ENCODE data around the gene TSEN15. TPM values are rescaled to one million over a fixed set of nuclear protein-coding genes. Genes with fewer than 3 reads are reported as not detected.

The TSEN15 gene
- total RNA-seq, 1 experiment from 2014 or later: 71.4 TPM

GRCh38 chr1:184005506-184005905 lies 46.0 kb upstream of the TSEN15 start:
- Mint-ChIP-seq H3K4me3 (ENCODE audit: unreplicated experiment) (no peak overlapping the region), H3K9me3 (ENCODE audit: unreplicated experiment) (no peaks in the 10 kb centered on the region), H3K4me1 (ENCODE audit: low read depth, unreplicated experiment) (peaks cover 8% of the 10 kb centered on the region), H3K27me3 (ENCODE audit: insufficient read depth, unreplicated experiment) (no peaks in the 10 kb centered on the region), H3K36me3 (ENCODE audit: insufficient read depth, unreplicated experiment) (peaks cover 5% of the 10 kb centered on the region), H3K27ac (ENCODE audit: unreplicated experiment) (no peak overlapping the region)
- Histone ChIP-seq H3K27me3 (replicated peaks; ENCODE audit: control insufficient read depth, insufficient read depth, low read length) (no peaks in the 10 kb centered on the region), H3K9me3 (no peaks in the 10 kb centered on the region), H3K4me3 (ENCODE audit: low read depth, low read length) (no peak overlapping the region), H3K4me1 (peaks cover 10% of the 10 kb centered on the region; the same call in 1 of the 2 replicates), H3K36me3 (ENCODE audit: control insufficient read depth, insufficient read depth, low read length) (no peaks in the 10 kb centered on the region)
- no peak for DNase-seq
- ChIA-PET CTCF (no interaction called here), POLR2A (no interaction called here)
- no peak for TF ChIP-seq CTCF (IDR thresholded peaks at IDR 0.05; ENCODE audit: insufficient read depth in 1 of 2, low read depth in 1 of 2, low read length in 1 of 2, severe bottlenecking in 1 of 2, unreplicated experiment in 1 of 2)
- no TSS peak for BruUV-seq (replicated peaks)
- intact Hi-C loops (cut with micrococcal nuclease; ENCODE audit: unreplicated experiment): no loop called here

- TF ChIP-seq CTCF (IDR thresholded peaks at IDR 0.05; ENCODE audit: insufficient read depth in 1 of 2, low read depth in 1 of 2, low read length in 1 of 2, severe bottlenecking in 1 of 2, unreplicated experiment in 1 of 2): no peak
- intact Hi-C loops (cut with micrococcal nuclease; ENCODE audit: unreplicated experiment): no loop called here
- no peaks in the 10 kb centered on the region for H3K36me3 ChIP-seq (ENCODE audit: control insufficient read depth, insufficient read depth, low read length)
- H3K4me3 ChIP-seq (ENCODE audit: low read depth, low read length): no peak overlapping the region
- Mint-ChIP-seq H3K9me3 (ENCODE audit: unreplicated experiment) (peaks cover 25% of the 10 kb centered on the region), H3K27me3 (ENCODE audit: insufficient read depth, unreplicated experiment) (no peaks in the 10 kb centered on the region), H3K36me3 (ENCODE audit: insufficient read depth, unreplicated experiment) (no peaks in the 10 kb centered on the region), H3K27ac (ENCODE audit: unreplicated experiment) (no peak overlapping the region), H3K4me1 (ENCODE audit: low read depth, unreplicated experiment) (no peaks in the 10 kb centered on the region), H3K4me3 (ENCODE audit: unreplicated experiment) (no peak overlapping the region)
- BruUV-seq (replicated peaks): no TSS peak
- no peaks in the 10 kb centered on the region for H3K27me3 ChIP-seq (replicated peaks; ENCODE audit: control insufficient read depth, insufficient read depth, low read length)
- H3K9me3 ChIP-seq: no peaks in the 10 kb centered on the region
- no peaks in the 10 kb centered on the region; the same call in 1 of the 2 replicates for H3K4me1 ChIP-seq
- ChIA-PET POLR2A (no interaction called here), CTCF (no interaction called here)
- no peak for DNase-seq
These were observed 40.7 kb upstream of the TSEN15 start for GRCh38 chr1:184010788-184011187.

- ChIA-PET CTCF (no interaction called here), POLR2A (no interaction called here)
- H3K9me3 ChIP-seq: no peaks in the 10 kb centered on the region
- H3K4me3 ChIP-seq (ENCODE audit: low read depth, low read length): no peak overlapping the region
- no peaks in the 10 kb centered on the region for H3K36me3 Mint-ChIP-seq (ENCODE audit: insufficient read depth, unreplicated experiment)
- no peak overlapping the region for H3K27ac Mint-ChIP-seq (ENCODE audit: unreplicated experiment)
- DNase-seq: no peak
- no peaks in the 10 kb centered on the region for H3K36me3 ChIP-seq (ENCODE audit: control insufficient read depth, insufficient read depth, low read length)
- peaks cover 25% of the 10 kb centered on the region for H3K9me3 Mint-ChIP-seq (ENCODE audit: unreplicated experiment)
- H3K4me1 Mint-ChIP-seq (ENCODE audit: low read depth, unreplicated experiment): no peaks in the 10 kb centered on the region
- intact Hi-C loops (cut with micrococcal nuclease; ENCODE audit: unreplicated experiment): no loop called here
- no peaks in the 10 kb centered on the region; the same call in 1 of the 2 replicates for H3K4me1 ChIP-seq
- no TSS peak for BruUV-seq (replicated peaks)
- no peak overlapping the region for H3K4me3 Mint-ChIP-seq (ENCODE audit: unreplicated experiment)
- no peaks in the 10 kb centered on the region for H3K27me3 ChIP-seq (replicated peaks; ENCODE audit: control insufficient read depth, insufficient read depth, low read length)
- TF ChIP-seq CTCF (IDR thresholded peaks at IDR 0.05; ENCODE audit: insufficient read depth in 1 of 2, low read depth in 1 of 2, low read length in 1 of 2, severe bottlenecking in 1 of 2, unreplicated experiment in 1 of 2): no peak
- H3K27me3 Mint-ChIP-seq (ENCODE audit: insufficient read depth, unreplicated experiment): no peaks in the 10 kb centered on the region
These were observed 39.3 kb upstream of the TSEN15 start for GRCh38 chr1:184012187-184012586.
